Uterus (tissue), 4 donors: ENCODE measurements around the gene CRYBG2. TPM values are rescaled to one million over a fixed set of nuclear protein-coding genes. Genes with fewer than 3 reads are reported as not detected.

ENCODE experiments used
- DNase-seq, 2 donors: peaks; one replicate each; pipeline ENCODE4 v3.0.0-alpha.2; 2019 to 2020
- H3K27ac ChIP-seq, 2 donors: fragments of 200-600 bp; sonication (generic); 1 replicate in 1 of 2; 2 replicates in 1 of 2; pipeline ENCODE4 v1.5.1; 2016 to 2018
- H3K27me3 ChIP-seq, 2 donors: fragments of 200-600 bp; sonication (generic); one replicate each; pipeline ENCODE4 v1.5.1; 2018 to 2019; ENCODE audit warnings: control low read depth in 1 of 2
- H3K36me3 ChIP-seq, 2 donors: fragments of 200-600 bp; sonication (generic); one replicate each; pipeline ENCODE4 v1.5.1; 2019; ENCODE audit warnings: control low read depth in 1 of 2
- H3K4me1 ChIP-seq, 2 donors: fragments of 200-600 bp; sonication (generic); one replicate each; pipeline ENCODE4 v1.5.1; 2018 to 2019; ENCODE audit warnings: control low read depth in 1 of 2
- H3K4me3 ChIP-seq, 2 donors: fragments of 200-600 bp; sonication (generic); 1 replicate in 1 of 2; 2 replicates in 1 of 2; pipeline ENCODE4 v1.5.1; 2018 to 2019; ENCODE audit warnings: mild to moderate bottlenecking in 1 of 2
- H3K9me3 ChIP-seq, 2 donors: fragments of 200-600 bp; sonication (generic); one replicate each; pipeline ENCODE4 v1.5.1; 2019; ENCODE audit warnings: control low read depth in 1 of 2
- POLR2A ChIP-seq, 2 donors: fragments of 450-650 bp; IDR thresholded peaks; one replicate each; pipeline ENCODE4 v1.6.1; 2016; ENCODE audit warnings: antibody characterized with exemption in 2 of 2, mild to moderate bottlenecking in 1 of 2, moderate library complexity in 1 of 2
- intact Hi-C: fragments of 100-400 bp; cut with DNase I; formaldehyde crosslinking; loops from one replicate; pipeline ENCODE4 v1.15.1; 2023; ENCODE audit warnings: low total_unique reads
- total RNA-seq, 4 donors: library from RNA; depleted of rRNA in 3 of 4; stranded (reverse); fragments of >200 nt in 3 of 4; gene quantifications; one replicate each; pipeline versions ENCODE4 v1.1.0 to v1.2.4, GENCODE V29; 2014 to 2023
- TF ChIP-seq, protein P1 (sequence below), 4 experiments: fragments of 200-600 bp in 2 of 4; fragments of 450-650 bp in 2 of 4; sonication (generic) in 2 of 4; IDR thresholded peaks; one replicate each; pipeline ENCODE4 v1.5.1; 2016 to 2019; ENCODE audit warnings: antibody characterized with exemption in 4 of 4, mild to moderate bottlenecking in 2 of 4, moderate library complexity in 1 of 4
- donor health status: DM: yes; HTN: yes; CAD: no.

CRYBG2 gene
- total RNA-seq, 4 donors from 2014 or later: 3.0 TPM; not detected in 3

DNA sequence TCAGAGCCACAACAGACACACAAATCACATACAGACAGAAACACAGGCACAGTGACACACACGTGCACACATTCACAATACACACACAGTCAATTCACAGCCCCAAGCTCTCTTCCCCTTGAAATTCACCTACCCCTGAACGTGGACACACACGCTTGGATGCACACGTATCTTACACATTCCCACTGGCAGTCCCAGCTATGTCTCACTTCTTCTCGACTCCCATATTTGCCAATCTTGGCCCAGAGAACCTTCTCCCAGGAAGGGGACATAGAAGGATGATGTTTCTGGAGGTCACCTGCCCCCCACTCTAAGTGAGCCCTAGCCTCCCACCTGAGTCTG lies 1.6 kb downstream of the CRYBG2 start:
- no peak for TF ChIP-seq POLR2A (IDR thresholded peaks at IDR 0.05)
- H3K9me3 ChIP-seq: no peaks in the 10 kb centered on the region

DNA sequence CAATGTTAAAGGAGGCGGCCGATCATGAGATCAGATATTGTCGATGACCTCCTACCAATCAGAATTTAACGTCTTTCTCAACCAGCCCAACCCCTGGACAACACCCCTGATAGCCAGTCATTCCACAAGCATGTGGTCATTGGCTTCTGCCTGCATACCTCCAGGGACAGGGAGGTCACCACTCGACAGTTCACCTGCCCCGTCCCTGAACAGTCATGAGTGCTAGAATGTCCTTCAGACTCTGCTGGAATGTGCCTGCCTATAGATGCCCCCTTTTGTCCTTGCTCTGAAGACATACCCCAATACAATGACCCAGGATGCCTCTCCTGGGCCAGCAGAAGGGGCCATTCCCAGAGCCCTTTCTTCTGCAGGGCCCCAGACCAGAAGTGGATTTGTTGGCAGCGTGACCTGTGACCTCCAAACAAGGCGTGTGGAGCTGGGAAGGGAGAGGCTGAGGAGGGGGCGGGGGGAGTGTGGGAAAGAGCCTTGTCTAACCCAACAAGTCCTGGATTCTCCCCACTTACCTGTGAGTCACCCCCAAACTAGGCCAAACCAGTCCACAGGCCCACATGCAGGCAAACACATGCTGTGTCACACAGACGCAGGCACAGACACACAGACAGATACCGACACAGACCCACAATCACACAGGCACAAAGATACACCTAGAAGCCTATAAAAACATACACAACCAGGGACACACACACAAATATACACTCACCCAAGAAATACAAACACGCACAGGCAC lies 2.2 kb downstream of the CRYBG2 start:
- Histone ChIP-seq H3K4me1 (no peaks in the 10 kb centered on the region), H3K9me3 (no peaks in the 10 kb centered on the region), H3K36me3 (no peaks in the 10 kb centered on the region), H3K27me3 (no peaks in the 10 kb centered on the region), H3K4me3 (no peak overlapping the region), H3K27ac (no peak overlapping the region)
- TF ChIP-seq, protein P1, sequence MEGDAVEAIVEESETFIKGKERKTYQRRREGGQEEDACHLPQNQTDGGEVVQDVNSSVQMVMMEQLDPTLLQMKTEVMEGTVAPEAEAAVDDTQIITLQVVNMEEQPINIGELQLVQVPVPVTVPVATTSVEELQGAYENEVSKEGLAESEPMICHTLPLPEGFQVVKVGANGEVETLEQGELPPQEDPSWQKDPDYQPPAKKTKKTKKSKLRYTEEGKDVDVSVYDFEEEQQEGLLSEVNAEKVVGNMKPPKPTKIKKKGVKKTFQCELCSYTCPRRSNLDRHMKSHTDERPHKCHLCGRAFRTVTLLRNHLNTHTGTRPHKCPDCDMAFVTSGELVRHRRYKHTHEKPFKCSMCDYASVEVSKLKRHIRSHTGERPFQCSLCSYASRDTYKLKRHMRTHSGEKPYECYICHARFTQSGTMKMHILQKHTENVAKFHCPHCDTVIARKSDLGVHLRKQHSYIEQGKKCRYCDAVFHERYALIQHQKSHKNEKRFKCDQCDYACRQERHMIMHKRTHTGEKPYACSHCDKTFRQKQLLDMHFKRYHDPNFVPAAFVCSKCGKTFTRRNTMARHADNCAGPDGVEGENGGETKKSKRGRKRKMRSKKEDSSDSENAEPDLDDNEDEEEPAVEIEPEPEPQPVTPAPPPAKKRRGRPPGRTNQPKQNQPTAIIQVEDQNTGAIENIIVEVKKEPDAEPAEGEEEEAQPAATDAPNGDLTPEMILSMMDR (IDR thresholded peaks at IDR 0.05): no peak
- TF ChIP-seq POLR2A (IDR thresholded peaks at IDR 0.05): no peak
- no peak for DNase-seq
- intact Hi-C loops: no loop called here

More for the DNA sequence above, 1.6 kb downstream of the CRYBG2 start:
- no peak for DNase-seq
- Histone ChIP-seq H3K27me3 (no peaks in the 10 kb centered on the region), H3K4me3 (no peak overlapping the region), H3K4me1 (no peaks in the 10 kb centered on the region), H3K36me3 (no peaks in the 10 kb centered on the region), H3K27ac (no peak overlapping the region)
- intact Hi-C loops: no loop called here

DNA sequence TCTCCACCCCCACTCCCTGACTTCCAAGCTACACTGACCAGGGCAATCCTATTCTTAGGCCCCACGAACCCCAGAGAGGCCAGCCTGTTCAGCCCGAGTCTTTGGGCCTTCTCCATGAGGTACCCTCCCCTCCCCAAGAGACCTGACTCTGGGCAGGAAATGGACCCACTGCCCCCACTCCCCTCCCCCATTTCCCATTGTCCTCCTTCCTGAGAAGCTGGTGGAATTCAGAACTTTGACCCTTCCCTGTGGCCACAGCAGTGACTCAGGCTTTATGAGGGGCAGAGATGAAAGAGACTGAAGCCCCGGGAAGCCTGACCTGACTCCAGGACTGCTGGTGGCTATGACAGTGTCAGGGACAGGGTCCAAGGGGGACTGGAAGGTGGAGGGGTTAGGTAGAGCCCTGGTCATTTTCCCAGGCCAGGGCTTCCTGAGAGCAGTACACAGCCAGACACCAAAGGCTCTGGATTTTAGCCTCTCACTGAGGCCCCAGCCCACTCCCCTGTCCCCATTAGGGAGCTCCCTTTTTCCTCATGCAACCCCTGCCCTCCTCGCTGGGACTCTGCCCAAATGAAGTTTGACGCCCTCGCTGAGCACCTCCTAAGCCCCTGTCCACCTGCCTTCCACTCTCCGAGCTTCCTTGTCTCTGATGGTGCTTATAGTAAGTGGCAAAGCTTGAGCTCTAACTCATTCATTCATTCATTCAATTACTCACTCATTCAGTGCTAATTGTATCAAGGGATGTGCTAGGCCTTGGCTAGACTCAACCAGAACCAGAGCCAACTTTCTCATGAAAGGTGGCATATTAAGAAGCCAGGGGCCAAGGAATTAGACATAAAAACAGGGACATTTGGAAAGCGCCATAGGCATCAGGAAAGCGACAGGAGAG lies 3.0 kb downstream of the CRYBG2 start:
- Histone ChIP-seq H3K4me1 (no peaks in the 10 kb centered on the region), H3K27me3 (no peaks in the 10 kb centered on the region), H3K27ac (no peak overlapping the region), H3K36me3 (no peaks in the 10 kb centered on the region), H3K9me3 (no peaks in the 10 kb centered on the region), H3K4me3 (no peak overlapping the region)
- DNase-seq: no peak
- TF ChIP-seq, protein P1 (IDR thresholded peaks at IDR 0.05): no peak
- no peak for TF ChIP-seq POLR2A (IDR thresholded peaks at IDR 0.05)
- intact Hi-C loops: no loop called here

DNA sequence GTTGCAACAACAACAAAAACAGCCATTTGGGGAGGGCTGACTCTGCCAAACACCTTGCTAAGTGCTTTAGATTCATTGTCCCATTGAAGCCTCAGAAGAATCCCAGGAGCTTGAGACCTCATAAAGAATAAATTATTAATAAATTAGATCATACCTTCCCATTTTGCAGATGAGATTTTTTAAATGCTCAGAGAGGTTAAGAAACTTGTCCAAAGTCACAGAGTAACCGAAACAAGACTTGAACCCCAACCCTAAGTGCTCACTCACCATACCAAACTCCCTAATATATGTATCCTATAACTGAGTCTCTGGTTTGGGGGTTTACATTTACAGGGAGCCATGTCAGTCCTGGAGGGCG lies 3.6 kb downstream of the CRYBG2 start:
- Histone ChIP-seq H3K27me3 (no peaks in the 10 kb centered on the region), H3K9me3 (no peaks in the 10 kb centered on the region), H3K36me3 (no peaks in the 10 kb centered on the region), H3K27ac (no peak overlapping the region), H3K4me1 (no peaks in the 10 kb centered on the region), H3K4me3 (no peak overlapping the region)
- TF ChIP-seq POLR2A (IDR thresholded peaks at IDR 0.05): no peak
- TF ChIP-seq, protein P1 (IDR thresholded peaks at IDR 0.05): no peak
- DNase-seq: no peak
- intact Hi-C loops: no loop called here

DNA sequence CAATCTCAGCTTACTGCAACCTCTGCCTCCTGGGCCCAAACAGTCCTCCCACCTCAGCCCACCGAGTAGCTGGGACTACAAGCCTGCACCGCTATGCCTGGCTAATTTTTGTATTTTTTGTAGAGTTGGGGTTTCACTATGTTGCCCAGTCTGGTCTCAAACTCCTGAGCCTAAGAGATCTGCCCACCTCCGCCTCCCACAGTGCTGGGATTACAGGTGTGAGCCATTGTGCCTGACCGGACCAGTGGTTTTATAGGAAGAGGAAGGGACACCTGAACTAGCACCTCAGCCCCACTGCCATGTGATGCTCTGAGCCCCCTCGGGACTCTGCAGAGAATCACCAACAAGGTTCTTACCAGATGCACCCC lies 4.1 kb downstream of the CRYBG2 start:
- Histone ChIP-seq H3K27ac (no peak overlapping the region), H3K4me3 (no peak overlapping the region), H3K36me3 (no peaks in the 10 kb centered on the region), H3K9me3 (no peaks in the 10 kb centered on the region), H3K4me1 (no peaks in the 10 kb centered on the region), H3K27me3 (no peaks in the 10 kb centered on the region)
- intact Hi-C loops: no loop called here
- no peak for DNase-seq
- TF ChIP-seq POLR2A (IDR thresholded peaks at IDR 0.05): no peak
- TF ChIP-seq, protein P1 (IDR thresholded peaks at IDR 0.05): no peak
